Adrenal gland (tissue), 5 donors: Measurements from ENCODE around the gene ERC1.

Experiments used
- POLR2A ChIP-seq, 2 donors: fragments of 450-650 bp; IDR thresholded peaks; one replicate each; pipeline ENCODE4 v1.6.1; 2017; ENCODE audit warnings: antibody characterized with exemption in 2 of 2, mild to moderate bottlenecking in 2 of 2, moderate library complexity in 1 of 2
- TF ChIP-seq, protein P1 (sequence below), 6 experiments: fragments of 450-650 bp in 4 of 6; fragments of 200-600 bp in 2 of 6; sonication (generic) in 1 of 6; IDR thresholded peaks; 1 replicate in 5 of 6; 2 replicates in 1 of 6; pipeline versions ENCODE4 v1.5.1 to v1.8.0; 2016 to 2021; ENCODE audit warnings: antibody characterized with exemption in 6 of 6, mild to moderate bottlenecking in 2 of 6, moderate library complexity in 1 of 6
- donor health status: DM: no; HTN: no; CAD: no.

DNA sequence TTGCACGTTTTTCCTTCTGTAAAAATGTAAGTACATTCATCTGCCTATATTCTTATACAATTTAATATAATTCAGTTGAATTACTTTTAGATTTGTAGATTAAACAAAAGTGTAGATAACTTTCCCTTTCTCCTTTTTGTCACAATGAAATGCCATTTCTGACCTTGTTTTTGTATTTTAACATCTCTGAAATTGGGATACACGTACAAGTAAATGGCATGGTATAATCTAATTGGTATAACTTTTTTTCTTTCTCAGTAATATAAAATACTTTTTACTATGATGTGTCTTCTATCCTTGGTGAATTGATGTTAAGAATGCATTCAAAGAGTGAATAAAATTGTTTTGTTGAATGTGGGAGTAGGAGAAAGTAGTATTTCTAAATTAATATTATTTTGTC is 210.0 kb downstream of the ERC1 start:
- TF ChIP-seq, protein P1, sequence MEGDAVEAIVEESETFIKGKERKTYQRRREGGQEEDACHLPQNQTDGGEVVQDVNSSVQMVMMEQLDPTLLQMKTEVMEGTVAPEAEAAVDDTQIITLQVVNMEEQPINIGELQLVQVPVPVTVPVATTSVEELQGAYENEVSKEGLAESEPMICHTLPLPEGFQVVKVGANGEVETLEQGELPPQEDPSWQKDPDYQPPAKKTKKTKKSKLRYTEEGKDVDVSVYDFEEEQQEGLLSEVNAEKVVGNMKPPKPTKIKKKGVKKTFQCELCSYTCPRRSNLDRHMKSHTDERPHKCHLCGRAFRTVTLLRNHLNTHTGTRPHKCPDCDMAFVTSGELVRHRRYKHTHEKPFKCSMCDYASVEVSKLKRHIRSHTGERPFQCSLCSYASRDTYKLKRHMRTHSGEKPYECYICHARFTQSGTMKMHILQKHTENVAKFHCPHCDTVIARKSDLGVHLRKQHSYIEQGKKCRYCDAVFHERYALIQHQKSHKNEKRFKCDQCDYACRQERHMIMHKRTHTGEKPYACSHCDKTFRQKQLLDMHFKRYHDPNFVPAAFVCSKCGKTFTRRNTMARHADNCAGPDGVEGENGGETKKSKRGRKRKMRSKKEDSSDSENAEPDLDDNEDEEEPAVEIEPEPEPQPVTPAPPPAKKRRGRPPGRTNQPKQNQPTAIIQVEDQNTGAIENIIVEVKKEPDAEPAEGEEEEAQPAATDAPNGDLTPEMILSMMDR (IDR thresholded peaks at IDR 0.05), result no peak
- TF ChIP-seq POLR2A (IDR thresholded peaks at IDR 0.05), result no peak
